RWPE1 (cell line): ENCODE measurements around the gene C3orf49.

Source experiments
- CTCF ChIA-PET: fragments of 350-600 bp; sonication (Branson Sonifier 250); formaldehyde crosslinking; extraction: SDS; loops from one replicate; lab custom pipeline; 2021; lab: Yijun Ruan, JAX
- POLR2A ChIA-PET: fragments of 400-600 bp; formaldehyde crosslinking; extraction: SDS; loops from one replicate; lab custom pipeline; 2020; ENCODE audit warnings: antibody characterized with exemption; ENCODE audit not compliant: low non-redundant PET; lab: Yijun Ruan, JAX
- DNase-seq: peaks from one replicate; pipeline ENCODE4 v3.0.0; 2012; ENCODE audit warnings: low spot score
- H3K27ac ChIP-seq: fragments of 450-650 bp; 2 replicates; pipeline ENCODE4 v1.5.1; 2017
- CTCF ChIP-seq: fragments of 450-650 bp; conservative IDR thresholded peaks from 2 replicates; pipeline ENCODE4 v1.5.1; 2017; ENCODE audit warnings: low read depth, mild to moderate bottlenecking

Gene C3orf49

GRCh38 chr3:63814237-63814636, 4.9 kb upstream of the C3orf49 start:
- no peak for TF ChIP-seq CTCF
- ChIA-PET CTCF (interaction anchor here (0.6 to 1.6 kb wide), 2 partner anchors 463 to 464 kb away, joined by 3 to 5 read pairs; no protein-coding TSS in a partner anchor), POLR2A (no interaction called here)
- DNase-seq, result no peak
- H3K27ac ChIP-seq, result no peak overlapping the region

- DNase-seq, result no peak
- POLR2A ChIA-PET, result no interaction called here
- H3K27ac ChIP-seq, result no peak overlapping the region
- CTCF ChIA-PET, result no interaction called here
- TF ChIP-seq CTCF, result no peak
Observed at GRCh38 chr3:63817225-63817624, 1.9 kb upstream of the C3orf49 start.

GRCh38 chr3:63818282-63819150, 583 bp upstream of the C3orf49 start:
- POLR2A ChIA-PET, result no interaction called here
- CTCF ChIA-PET, result interaction anchor here (0.5 to 1.8 kb wide), 5 partner anchors 128 to 476 kb away, joined by 3 to 7 read pairs (median 3); no protein-coding TSS in a partner anchor
- no peak overlapping the region for H3K27ac ChIP-seq
- peak; percentile 41 for DNase-seq
- TF ChIP-seq CTCF, result peak; percentile 84

- H3K27ac ChIP-seq, result peak overlapping the region; percentile 44
- ChIA-PET CTCF (no interaction called here), POLR2A (no interaction called here)
- no peak for TF ChIP-seq CTCF
- peak; percentile 49 for DNase-seq
Observed at GRCh38 chr3:63824309-63824708, 5.2 kb downstream of the C3orf49 start.

- no peak for DNase-seq
- H3K27ac ChIP-seq, result no peak overlapping the region
- ChIA-PET POLR2A (no interaction called here), CTCF (interaction anchor here (1.0 kb wide), 1 partner anchor 25 kb away, joined by 4 read pairs; no protein-coding TSS in a partner anchor)
- no peak for TF ChIP-seq CTCF
Observed at GRCh38 chr3:63830526-63830925, 11.4 kb downstream of the C3orf49 start.

GRCh38 chr3:63832395-63832794, 13.3 kb downstream of the C3orf49 start:
- no peak for TF ChIP-seq CTCF
- H3K27ac ChIP-seq, result no peak overlapping the region
- ChIA-PET CTCF (no interaction called here), POLR2A (no interaction called here)
- no peak for DNase-seq
